ENCODE data around the gene OMA1.

Gene OMA1

DNA sequence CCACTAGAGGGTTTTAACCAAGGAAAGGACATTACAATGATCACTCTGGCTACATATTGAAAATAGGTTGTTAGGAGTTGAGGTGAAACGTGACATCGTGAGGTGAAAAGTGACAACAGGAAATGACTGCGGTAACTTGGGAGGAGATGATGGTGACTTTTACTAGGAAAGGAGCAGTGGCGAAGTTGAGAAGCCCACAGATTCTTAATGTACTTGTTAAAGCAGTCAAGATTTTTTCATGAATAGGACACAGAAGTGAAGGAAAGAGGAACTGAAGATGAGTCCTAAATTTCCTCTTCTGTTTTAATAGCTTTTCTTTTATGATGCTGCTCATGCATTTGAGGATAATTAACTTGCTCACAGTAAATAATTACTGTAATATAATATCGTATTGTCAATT, 59.5 kb downstream of the OMA1 start:
- no peak for ATAC-seq
- TF ChIP-seq BACH2 (CRISPR knock-in tag; IDR thresholded peaks at IDR 0.05; ENCODE audit: borderline replicate concordance) = no peak
- TF ChIP-seq ZNF70 (CRISPR knock-in tag; IDR thresholded peaks at IDR 0.05) = no peak
- no peak for TF ChIP-seq SNAI2 (CRISPR knock-in tag; IDR thresholded peaks at IDR 0.05)
- no peak for TF ChIP-seq GLIS3 (CRISPR knock-in tag; IDR thresholded peaks at IDR 0.05)
- TF ChIP-seq POU6F1 (CRISPR knock-in tag; IDR thresholded peaks at IDR 0.05; ENCODE audit: borderline replicate concordance, low read depth) = no peak
- TF ChIP-seq, protein P1, sequence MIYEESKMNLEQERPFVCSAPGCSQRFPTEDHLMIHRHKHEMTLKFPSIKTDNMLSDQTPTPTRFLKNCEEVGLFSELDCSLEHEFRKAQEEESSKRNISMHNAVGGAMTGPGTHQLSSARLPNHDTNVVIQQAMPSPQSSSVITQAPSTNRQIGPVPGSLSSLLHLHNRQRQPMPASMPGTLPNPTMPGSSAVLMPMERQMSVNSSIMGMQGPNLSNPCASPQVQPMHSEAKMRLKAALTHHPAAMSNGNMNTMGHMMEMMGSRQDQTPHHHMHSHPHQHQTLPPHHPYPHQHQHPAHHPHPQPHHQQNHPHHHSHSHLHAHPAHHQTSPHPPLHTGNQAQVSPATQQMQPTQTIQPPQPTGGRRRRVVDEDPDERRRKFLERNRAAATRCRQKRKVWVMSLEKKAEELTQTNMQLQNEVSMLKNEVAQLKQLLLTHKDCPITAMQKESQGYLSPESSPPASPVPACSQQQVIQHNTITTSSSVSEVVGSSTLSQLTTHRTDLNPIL (CRISPR knock-in tag; IDR thresholded peaks at IDR 0.05; ENCODE audit: low read depth) = no peak
- TF ChIP-seq TSHZ2 (CRISPR knock-in tag; IDR thresholded peaks at IDR 0.05) = no peak
- no peak for TF ChIP-seq ESRRG (CRISPR knock-in tag; IDR thresholded peaks at IDR 0.05)

DNA sequence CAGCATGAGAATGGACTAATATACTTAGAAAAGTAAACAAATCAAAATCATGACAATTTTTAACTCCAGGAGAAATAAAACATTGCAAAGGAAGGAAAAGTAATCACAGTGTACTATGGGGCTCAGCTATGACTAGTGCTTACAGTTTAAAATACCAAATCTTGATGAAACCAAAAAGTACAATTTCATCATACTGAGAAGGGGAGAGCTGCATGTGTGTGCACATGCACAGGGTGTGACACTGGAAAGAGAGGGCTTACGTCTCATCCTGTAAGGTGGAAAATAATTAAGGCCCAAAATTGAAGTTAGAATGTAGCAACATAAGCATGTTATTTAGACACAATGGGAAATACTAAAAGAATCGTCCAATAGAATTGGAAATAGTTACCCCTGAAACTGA, 64.6 kb downstream of the OMA1 start:
- TF ChIP-seq PPARA (CRISPR knock-in tag; IDR thresholded peaks at IDR 0.05; ENCODE audit: borderline replicate concordance) (no peak), ESRRG (CRISPR knock-in tag; IDR thresholded peaks at IDR 0.05) (no peak), TOX (CRISPR knock-in tag; IDR thresholded peaks at IDR 0.05; ENCODE audit: borderline replicate concordance) (no peak), ZNF8 (CRISPR knock-in tag; IDR thresholded peaks at IDR 0.05) (no peak), SNAI2 (CRISPR knock-in tag; IDR thresholded peaks at IDR 0.05) (no peak), ZFP3 (CRISPR knock-in tag; IDR thresholded peaks at IDR 0.05) (no peak), ISL1 (CRISPR knock-in tag; IDR thresholded peaks at IDR 0.05) (no peak), ZNF565 (CRISPR knock-in tag; conservative IDR thresholded peaks at IDR 0.05; ENCODE audit: low read depth) (no peak), TSHZ2 (CRISPR knock-in tag; IDR thresholded peaks at IDR 0.05) (no peak), PATZ1 (CRISPR knock-in tag; IDR thresholded peaks at IDR 0.05; ENCODE audit: borderline replicate concordance) (no peak), ARNTL (CRISPR knock-in tag; IDR thresholded peaks at IDR 0.05; ENCODE audit: borderline replicate concordance, low read depth) (no peak)
- TF ChIP-seq, protein P1 (CRISPR knock-in tag; IDR thresholded peaks at IDR 0.05; ENCODE audit: low read depth) = no peak
- ATAC-seq = no peak

DNA sequence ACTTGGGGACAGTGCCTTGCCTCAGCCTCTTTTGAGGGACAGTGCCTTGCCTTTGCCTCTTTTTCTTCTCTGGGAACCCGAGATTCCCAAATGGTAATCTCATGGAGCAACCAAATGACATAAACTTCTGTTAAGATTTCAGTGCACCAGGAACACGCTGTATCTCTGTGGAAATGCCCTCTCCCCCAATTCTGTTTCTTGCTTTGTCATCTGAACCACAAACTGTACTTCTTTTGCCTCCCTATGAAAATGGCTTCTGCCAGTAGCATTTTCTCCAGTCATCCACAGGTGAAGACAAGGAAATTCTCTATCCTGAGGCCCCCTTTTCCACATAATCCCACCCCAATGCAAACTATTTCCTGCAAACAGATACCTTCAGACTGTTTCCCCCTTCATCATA, 66.3 kb downstream of the OMA1 start:
- ATAC-seq = no peak
- TF ChIP-seq ESRRG (CRISPR knock-in tag; IDR thresholded peaks at IDR 0.05) (no peak), SNAI2 (CRISPR knock-in tag; IDR thresholded peaks at IDR 0.05) (no peak), ZNF70 (CRISPR knock-in tag; IDR thresholded peaks at IDR 0.05) (no peak), BACH2 (CRISPR knock-in tag; IDR thresholded peaks at IDR 0.05; ENCODE audit: borderline replicate concordance) (no peak), TCF4 (CRISPR knock-in tag; IDR thresholded peaks at IDR 0.05; ENCODE audit: borderline replicate concordance) (no peak), PPARA (CRISPR knock-in tag; IDR thresholded peaks at IDR 0.05; ENCODE audit: borderline replicate concordance) (no peak), RARB (CRISPR knock-in tag; IDR thresholded peaks at IDR 0.05) (no peak), ISL1 (CRISPR knock-in tag; IDR thresholded peaks at IDR 0.05) (no peak), GLIS3 (CRISPR knock-in tag; IDR thresholded peaks at IDR 0.05) (no peak), ZFP3 (CRISPR knock-in tag; IDR thresholded peaks at IDR 0.05) (no peak), TOX (CRISPR knock-in tag; IDR thresholded peaks at IDR 0.05; ENCODE audit: borderline replicate concordance) (no peak), OSR1 (CRISPR knock-in tag; IDR thresholded peaks at IDR 0.05) (no peak), PATZ1 (CRISPR knock-in tag; IDR thresholded peaks at IDR 0.05; ENCODE audit: borderline replicate concordance) (no peak), ZC3H10 (CRISPR knock-in tag; IDR thresholded peaks at IDR 0.05) (no peak)
- TF ChIP-seq, protein P2, sequence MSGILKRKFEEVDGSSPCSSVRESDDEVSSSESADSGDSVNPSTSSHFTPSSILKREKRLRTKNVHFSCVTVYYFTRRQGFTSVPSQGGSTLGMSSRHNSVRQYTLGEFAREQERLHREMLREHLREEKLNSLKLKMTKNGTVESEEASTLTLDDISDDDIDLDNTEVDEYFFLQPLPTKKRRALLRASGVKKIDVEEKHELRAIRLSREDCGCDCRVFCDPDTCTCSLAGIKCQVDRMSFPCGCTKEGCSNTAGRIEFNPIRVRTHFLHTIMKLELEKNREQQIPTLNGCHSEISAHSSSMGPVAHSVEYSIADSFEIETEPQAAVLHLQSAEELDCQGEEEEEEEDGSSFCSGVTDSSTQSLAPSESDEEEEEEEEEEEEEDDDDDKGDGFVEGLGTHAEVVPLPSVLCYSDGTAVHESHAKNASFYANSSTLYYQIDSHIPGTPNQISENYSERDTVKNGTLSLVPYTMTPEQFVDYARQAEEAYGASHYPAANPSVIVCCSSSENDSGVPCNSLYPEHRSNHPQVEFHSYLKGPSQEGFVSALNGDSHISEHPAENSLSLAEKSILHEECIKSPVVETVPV (CRISPR knock-in tag; IDR thresholded peaks at IDR 0.05) = no peak
